Adrenal gland (tissue), 12 donors: ENCODE data around the gene DUS3L. TPM values are rescaled to one million over a fixed set of nuclear protein-coding genes. Genes with fewer than 3 reads are reported as not detected.

ENCODE experiments used
- DNase-seq, 7 donors: peaks; one replicate each; pipeline ENCODE4 v3.0.0-alpha.2; 2019 to 2020
- H3K27ac ChIP-seq, 5 donors: fragments of 200-600 bp; sonication (generic) in 4 of 5; 1 replicate in 3 of 5; 2 replicates in 2 of 5; pipeline versions ENCODE4 v1.5.1 to v1.8.0; 2016 to 2020; ENCODE audit warnings: mild to moderate bottlenecking in 1 of 5
- H3K27me3 ChIP-seq: fragments of 200-600 bp; 2 replicates; pipeline ENCODE4 v1.8.0; 2021
- H3K36me3 ChIP-seq, 2 donors: fragments of 200-600 bp; replicated peaks in 1 of 2; 1 replicate in 1 of 2; 2 replicates in 1 of 2; pipeline versions ENCODE4 v1.5.1 to v1.8.0; 2018 to 2022
- H3K4me1 ChIP-seq, 2 donors: fragments of 200-600 bp; replicated peaks in 1 of 2; 1 replicate in 1 of 2; 2 replicates in 1 of 2; pipeline versions ENCODE4 v1.5.1 to v1.8.0; 2018 to 2021
- H3K4me3 ChIP-seq, 4 donors: fragments of 200-600 bp; sonication (generic) in 3 of 4; one replicate each; pipeline ENCODE4 v1.5.1; 2016 to 2018
- H3K9me3 ChIP-seq, 3 donors: fragments of 200-600 bp; sonication (generic) in 1 of 3; replicated peaks in 1 of 3; 1 replicate in 2 of 3; 2 replicates in 1 of 3; pipeline versions ENCODE4 v1.5.1 to v1.8.0; 2016 to 2021
- CTCF ChIP-seq, 6 experiments: fragments of 450-650 bp in 4 of 6; fragments of 200-600 bp in 2 of 6; sonication (generic) in 1 of 6; IDR thresholded peaks; 1 replicate in 5 of 6; 2 replicates in 1 of 6; pipeline versions ENCODE4 v1.5.1 to v1.8.0; 2016 to 2021; ENCODE audit warnings: antibody characterized with exemption in 6 of 6, mild to moderate bottlenecking in 2 of 6, moderate library complexity in 1 of 6
- POLR2A ChIP-seq, 2 donors: fragments of 450-650 bp; IDR thresholded peaks; one replicate each; pipeline ENCODE4 v1.6.1; 2017; ENCODE audit warnings: antibody characterized with exemption in 2 of 2, mild to moderate bottlenecking in 2 of 2, moderate library complexity in 1 of 2
- WGBS, 4 donors: extraction: QIAGEN DNeasy Blood & Tissue Kit in 2 of 4; methylation state at CpG; one replicate each; pipeline versions ENCODE4 v1.1.5 to v1.1.7; 2013 to 2017; 5-methylcytosine and 5-hydroxymethylcytosine counted together
- intact Hi-C, 2 donors: fragments of 100-400 bp; cut with DNase I; formaldehyde crosslinking; loops; one replicate each; pipeline versions ENCODE4 v1.14.1 to v1.15.0; 2022 to 2023
- polyA plus RNA-seq, 3 donors: library from polyadenylated mRNA; stranded (reverse); fragments of 200-250 nt in 2 of 3; fragments of 350-450 nt in 1 of 3; fragmentation: Illumina TruSeq in 1 of 3; extraction: RNeasy Lipid Tissue Mini Kit (QIAGEN cat#74804) in 1 of 3; gene quantifications; one replicate each; pipeline ENCODE4 v1.2.3, GENCODE V29; 2013 to 2014
- total RNA-seq, 9 donors: library from RNA; depleted of rRNA in 4 of 9; stranded (reverse); fragments of >200 nt in 4 of 9; fragments of 120-200 nt in 1 of 9; fragmentation: NEBNext Ultra II Directional in 1 of 9; extraction: Animal tissue kit (Norgen Biotek cat#: 25700) in 1 of 9; gene quantifications; one replicate each; pipeline versions ENCODE4 v1.1.0 to v1.2.4, GENCODE V29; 2013 to 2023
- donor health status: healthy with polysubstance abuse.
- donor health status: Bipolar disorder and iron deficiency.
- donor health status: DM: yes; HTN: yes; CAD: no.
- donor health status: DM: no; HTN: no; CAD: no.
- donor health status: DM: no; HTN: no; CAD: no.
- donor health status: DM: yes; HTN: yes; CAD: no.

Gene DUS3L
- total and polyA plus RNA-seq, 12 donors: 10.9 to 142 (median 31.5) TPM

- intact Hi-C loops: no loop called here
- TF ChIP-seq POLR2A (IDR thresholded peaks at IDR 0.05) (no peak), CTCF (IDR thresholded peaks at IDR 0.05) (no peak)
- H3K27ac ChIP-seq: no peak overlapping the region
- no peaks in the 10 kb centered on the region for H3K27me3 ChIP-seq
- no peaks in the 10 kb centered on the region for H3K9me3 ChIP-seq
- DNase-seq: no peak
- no peaks in the 10 kb centered on the region for H3K4me1 ChIP-seq
- H3K36me3 ChIP-seq: no peaks in the 10 kb centered on the region
- H3K4me3 ChIP-seq: no peak overlapping the region
These were observed 47.3 kb downstream of the DUS3L start for GRCh38 chr19:5743630-5744029.

- no peak for TF ChIP-seq CTCF (IDR thresholded peaks at IDR 0.05)
- no peak for TF ChIP-seq POLR2A (IDR thresholded peaks at IDR 0.05)
- intact Hi-C loops: no loop called here
- no peak for DNase-seq
- H3K4me1 ChIP-seq: no peaks in the 10 kb centered on the region
- no peaks in the 10 kb centered on the region for H3K9me3 ChIP-seq
- 80 to 86% (median 84%) methylated on average over 19 of the region's 19 CpGs for WGBS, 4 donors
- H3K4me3 ChIP-seq: no peak overlapping the region
- no peaks in the 10 kb centered on the region for H3K27me3 ChIP-seq
- no peak overlapping the region for H3K27ac ChIP-seq
- H3K36me3 ChIP-seq: no peaks in the 10 kb centered on the region
These were observed 48.9 kb downstream of the DUS3L start for GRCh38 chr19:5742051-5742450.

- no peak for TF ChIP-seq CTCF (IDR thresholded peaks at IDR 0.05)
- TF ChIP-seq POLR2A (IDR thresholded peaks at IDR 0.05): no peak
- Histone ChIP-seq H3K4me3 (no peak overlapping the region), H3K27me3 (no peaks in the 10 kb centered on the region), H3K9me3 (no peaks in the 10 kb centered on the region), H3K27ac (no peak overlapping the region), H3K36me3 (no peaks in the 10 kb centered on the region), H3K4me1 (no peaks in the 10 kb centered on the region)
- WGBS, 4 donors: 76 to 82% (median 80%) methylated on average over 8 of the region's 8 CpGs
- intact Hi-C loops: no loop called here
- no peak for DNase-seq
These were observed 52.5 kb downstream of the DUS3L start for GRCh38 chr19:5738423-5738822.

Other genes with a start within 250 kb of the DUS3L start
- 1 to 10 TPM in 2 of 9 donors, under 1 TPM in 4, not detected in 3; 0.22 to 3.0 (median 0.28) TPM for gene TINCR, start 223.2 kb downstream of the DUS3L start, total RNA-seq
- 1 to 10 TPM in 1 of 3 donors, under 1 TPM in 2; 0.77 to 1.6 (median 0.99) TPM for gene TINCR, start 223.2 kb downstream of the DUS3L start, polyA plus RNA-seq
- 100 to 1,000 TPM in 2 of 9 donors, 10 to 100 TPM in 7; 27.1 to 157 (median 61.2) TPM for gene SAFB2, start 168.4 kb downstream of the DUS3L start, total RNA-seq
- 100 to 1,000 TPM in 2 of 3 donors, 10 to 100 TPM in 1; 66.9 to 254 (median 165) TPM for gene SAFB2, start 168.4 kb downstream of the DUS3L start, polyA plus RNA-seq
- 100 to 1,000 TPM in 1 of 9 donors, 10 to 100 TPM in 8; 38.4 to 111 (median 55.2) TPM for gene SAFB, start 168.1 kb downstream of the DUS3L start, total RNA-seq
- 100 to 1,000 TPM in 2 of 3 donors, 10 to 100 TPM in 1; 46.4 to 125 (median 111) TPM for gene SAFB, start 168.1 kb downstream of the DUS3L start, polyA plus RNA-seq
- gene MICOS13, start 110.6 kb downstream of the DUS3L start, total RNA-seq: 100 to 1,000 TPM in 1 of 9 donors, 10 to 100 TPM in 8; 40.2 to 112 (median 62.3) TPM
- gene MICOS13, start 110.6 kb downstream of the DUS3L start, polyA plus RNA-seq: 100 to 1,000 TPM in 2 of 3 donors, 10 to 100 TPM in 1; 23.4 to 211 (median 162) TPM
- gene HSD11B1L, start 110.1 kb downstream of the DUS3L start, total RNA-seq: 10 to 100 TPM in 8 of 9 donors, 1 to 10 TPM in 1; 6.3 to 40.5 (median 14.3) TPM
- gene HSD11B1L, start 110.1 kb downstream of the DUS3L start, polyA plus RNA-seq: 10 to 100 TPM in 2 of 3 donors, 1 to 10 TPM in 1; 3.4 to 33.9 (median 23.7) TPM
- gene RPL36, start 100.9 kb downstream of the DUS3L start, total RNA-seq: 1,000 to 10,000 TPM in 7 of 9 donors, 100 to 1,000 TPM in 2; 692 to 1,781 (median 1,187) TPM
- 1,000 to 10,000 TPM in 2 of 3 donors, 100 to 1,000 TPM in 1; 615 to 3,360 (median 2,171) TPM for gene RPL36, start 100.9 kb downstream of the DUS3L start, polyA plus RNA-seq
- gene LONP1, start 71.0 kb downstream of the DUS3L start, total RNA-seq: 100 to 1,000 TPM; 185 to 523 (median 396) TPM
- 100 to 1,000 TPM; 177 to 352 (median 196) TPM for gene LONP1, start 71.0 kb downstream of the DUS3L start, polyA plus RNA-seq
- not detected for gene CATSPERD, start 70.5 kb downstream of the DUS3L start, total RNA-seq
- not detected for gene CATSPERD, start 70.5 kb downstream of the DUS3L start, polyA plus RNA-seq
- gene PRR22, start 6.4 kb downstream of the DUS3L start, total RNA-seq: 1 to 10 TPM in 6 of 9 donors, under 1 TPM in 3; 0.28 to 2.9 (median 1.2) TPM
- gene PRR22, start 6.4 kb downstream of the DUS3L start, polyA plus RNA-seq: 10 to 100 TPM in 2 of 3 donors, not detected in 1; 11.6 to 16.7 TPM
- gene NRTN, start 13.9 kb upstream of the DUS3L start, total RNA-seq: 10 to 100 TPM in 5 of 9 donors, 1 to 10 TPM in 4; 4.5 to 26.8 (median 12.0) TPM
- gene NRTN, start 13.9 kb upstream of the DUS3L start, polyA plus RNA-seq: 1 to 10 TPM; 4.9 to 9.0 (median 8.7) TPM
- not detected for gene FUT6, start 48.5 kb upstream of the DUS3L start, total RNA-seq
- under 1 TPM in 1 of 3 donors, not detected in 2; 0.03 TPM for gene FUT6, start 48.5 kb upstream of the DUS3L start, polyA plus RNA-seq
- under 1 TPM in 2 of 9 donors, not detected in 7; 0.14 to 0.15 TPM for gene FUT3, start 60.3 kb upstream of the DUS3L start, total RNA-seq
- under 1 TPM in 2 of 3 donors, not detected in 1; 0.16 to 0.20 TPM for gene FUT3, start 60.3 kb upstream of the DUS3L start, polyA plus RNA-seq
- gene FUT5, start 79.4 kb upstream of the DUS3L start, total RNA-seq: not detected
- not detected for gene FUT5, start 79.4 kb upstream of the DUS3L start, polyA plus RNA-seq
- gene NDUFA11, start 112.6 kb upstream of the DUS3L start, total RNA-seq: 100 to 1,000 TPM; 288 to 842 (median 410) TPM
- 100 to 1,000 TPM; 300 to 856 (median 442) TPM for gene NDUFA11, start 112.6 kb upstream of the DUS3L start, polyA plus RNA-seq
- 10 to 100 TPM in 3 of 9 donors, 1 to 10 TPM in 6; 5.0 to 14.4 (median 8.4) TPM for gene VMAC, start 113.7 kb upstream of the DUS3L start, total RNA-seq
- gene VMAC, start 113.7 kb upstream of the DUS3L start, polyA plus RNA-seq: 10 to 100 TPM in 1 of 3 donors, 1 to 10 TPM in 2; 3.5 to 15.6 (median 4.8) TPM
- gene CAPS, start 123.1 kb upstream of the DUS3L start, total RNA-seq: 100 to 1,000 TPM in 1 of 9 donors, 10 to 100 TPM in 7, 1 to 10 TPM in 1; 8.8 to 146 (median 18.3) TPM
- 100 to 1,000 TPM in 1 of 3 donors, 10 to 100 TPM in 1, 1 to 10 TPM in 1; 7.1 to 104 (median 75.9) TPM for gene CAPS, start 123.1 kb upstream of the DUS3L start, polyA plus RNA-seq
- gene RANBP3, start 187.0 kb upstream of the DUS3L start, total RNA-seq: 100 to 1,000 TPM in 2 of 9 donors, 10 to 100 TPM in 7; 55.0 to 179 (median 84.0) TPM
- 100 to 1,000 TPM in 1 of 3 donors, 10 to 100 TPM in 2; 60.9 to 118 (median 62.3) TPM for gene RANBP3, start 187.0 kb upstream of the DUS3L start, polyA plus RNA-seq